Measurements from ENCODE around the gene ABLIM1. TPM values are rescaled to one million over a fixed set of nuclear protein-coding genes. Genes with fewer than 3 reads are reported as not detected.

The ABLIM1 gene
- total RNA-seq, 1 donor from 2014 or later, result 30.2 TPM

DNA sequence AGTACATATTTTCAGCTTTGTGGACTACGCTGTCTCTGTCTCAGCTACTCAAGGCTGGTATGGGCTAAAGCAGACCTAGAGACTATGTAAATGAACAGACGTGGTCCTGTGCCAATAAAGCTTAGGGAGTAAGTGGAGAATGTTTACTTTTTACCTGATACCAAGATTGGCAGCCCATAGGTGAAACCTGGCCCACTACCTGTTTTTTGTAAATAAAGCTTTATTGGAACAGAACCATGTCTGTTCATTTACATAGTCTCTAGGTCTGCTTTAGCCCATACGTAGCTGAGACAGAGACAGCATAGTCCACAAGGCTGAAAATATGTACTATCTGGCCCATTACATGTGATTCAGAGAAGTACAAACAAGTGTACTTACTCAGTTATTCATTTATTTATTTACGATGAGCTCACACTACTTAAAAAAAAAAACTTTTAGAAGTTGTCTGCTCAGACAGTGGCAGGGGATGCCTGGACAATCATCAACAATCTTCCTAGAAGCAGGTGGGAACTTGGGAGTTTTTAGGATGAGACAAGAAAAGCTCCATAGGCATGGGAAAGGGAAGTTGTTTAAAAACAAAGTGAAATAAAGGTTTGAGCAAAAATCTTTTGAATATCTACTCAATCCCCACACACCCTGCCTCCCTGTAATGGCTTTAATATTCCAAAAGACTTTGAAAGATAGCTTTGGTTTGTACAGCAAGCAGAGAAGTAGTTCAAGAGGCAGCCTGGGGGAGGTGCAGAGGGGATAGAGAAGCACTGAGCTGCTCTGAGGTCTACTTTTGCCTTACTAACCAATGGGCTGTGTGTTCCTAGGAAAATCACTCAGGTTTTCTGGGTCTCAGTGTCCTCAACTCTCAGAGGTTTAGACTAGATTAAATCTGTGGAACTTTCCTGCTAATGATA lies 139.4 kb downstream of the ABLIM1 start:
- H3K4me3 ChIP-seq (ENCODE audit: low read depth, low read length), result no peak overlapping the region
- TF ChIP-seq, protein P1, sequence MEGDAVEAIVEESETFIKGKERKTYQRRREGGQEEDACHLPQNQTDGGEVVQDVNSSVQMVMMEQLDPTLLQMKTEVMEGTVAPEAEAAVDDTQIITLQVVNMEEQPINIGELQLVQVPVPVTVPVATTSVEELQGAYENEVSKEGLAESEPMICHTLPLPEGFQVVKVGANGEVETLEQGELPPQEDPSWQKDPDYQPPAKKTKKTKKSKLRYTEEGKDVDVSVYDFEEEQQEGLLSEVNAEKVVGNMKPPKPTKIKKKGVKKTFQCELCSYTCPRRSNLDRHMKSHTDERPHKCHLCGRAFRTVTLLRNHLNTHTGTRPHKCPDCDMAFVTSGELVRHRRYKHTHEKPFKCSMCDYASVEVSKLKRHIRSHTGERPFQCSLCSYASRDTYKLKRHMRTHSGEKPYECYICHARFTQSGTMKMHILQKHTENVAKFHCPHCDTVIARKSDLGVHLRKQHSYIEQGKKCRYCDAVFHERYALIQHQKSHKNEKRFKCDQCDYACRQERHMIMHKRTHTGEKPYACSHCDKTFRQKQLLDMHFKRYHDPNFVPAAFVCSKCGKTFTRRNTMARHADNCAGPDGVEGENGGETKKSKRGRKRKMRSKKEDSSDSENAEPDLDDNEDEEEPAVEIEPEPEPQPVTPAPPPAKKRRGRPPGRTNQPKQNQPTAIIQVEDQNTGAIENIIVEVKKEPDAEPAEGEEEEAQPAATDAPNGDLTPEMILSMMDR (conservative IDR thresholded peaks at IDR 0.05; ENCODE audit: low read depth, low read length), result no peak
- no peak for DNase-seq (ENCODE audit: low read depth)

DNA sequence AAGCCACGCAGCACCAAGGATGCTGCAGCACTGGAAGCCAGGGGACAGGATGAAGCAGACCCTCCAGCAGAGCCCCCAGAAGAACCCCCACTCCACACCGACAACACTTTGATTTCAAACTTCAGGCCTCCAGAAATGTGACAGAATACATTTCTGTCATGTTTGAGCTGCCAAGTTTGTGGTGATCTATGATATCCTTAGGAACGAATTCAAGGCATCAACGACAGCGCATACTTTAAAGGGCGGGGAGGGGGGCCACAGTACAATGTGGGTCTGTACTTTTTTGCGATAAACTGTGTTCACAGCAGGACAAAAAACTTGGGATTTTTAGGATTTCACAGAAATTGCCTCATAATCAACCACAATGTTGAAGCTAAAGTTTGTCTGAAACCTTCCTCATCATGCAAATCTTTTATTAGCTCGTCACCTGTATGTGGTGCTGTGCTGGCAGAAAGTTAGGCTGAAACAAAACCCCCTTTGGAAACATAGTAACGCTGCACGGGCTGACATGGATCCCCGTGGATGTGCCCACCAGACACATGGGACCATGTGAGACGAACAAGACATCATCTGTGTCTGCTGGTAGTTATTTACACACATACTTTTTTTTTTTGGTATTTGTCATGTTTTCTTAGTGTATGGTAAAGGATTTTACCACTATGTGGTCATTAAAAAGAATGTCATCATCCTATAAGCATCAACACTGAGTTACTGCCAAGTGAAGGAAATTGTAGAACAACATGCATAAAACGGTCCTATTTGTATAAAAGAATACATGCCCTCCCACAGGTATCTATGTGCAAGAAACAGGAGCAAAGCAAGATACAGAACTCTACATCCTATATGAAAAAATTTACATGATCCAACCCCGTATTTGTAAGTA lies 140.5 kb downstream of the ABLIM1 start:
- H3K4me3 ChIP-seq (ENCODE audit: low read depth, low read length), result no peak overlapping the region
- no peak for DNase-seq (ENCODE audit: low read depth)
- TF ChIP-seq, protein P1 (conservative IDR thresholded peaks at IDR 0.05; ENCODE audit: low read depth, low read length), result no peak

DNA sequence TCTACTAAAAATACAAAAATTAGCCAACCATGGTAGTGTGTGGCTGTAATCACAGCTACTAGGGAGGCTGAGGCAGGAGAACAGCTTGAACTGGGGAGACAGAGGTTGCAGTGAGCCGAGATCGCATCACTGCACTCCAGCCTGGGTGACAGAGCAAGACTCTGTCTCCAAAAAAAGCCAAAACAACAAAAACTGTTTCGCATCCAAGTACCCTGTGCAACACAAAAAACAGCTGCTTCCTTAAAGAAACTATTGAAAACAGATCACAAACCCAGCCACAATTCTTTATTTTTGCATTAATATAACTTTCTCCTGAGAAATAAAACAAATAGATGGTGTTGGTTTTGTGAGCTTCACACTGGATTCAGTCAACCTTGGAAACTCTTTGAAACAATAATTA lies 141.7 kb downstream of the ABLIM1 start:
- DNase-seq (ENCODE audit: low read depth), result no peak
- TF ChIP-seq, protein P1 (conservative IDR thresholded peaks at IDR 0.05; ENCODE audit: low read depth, low read length), result no peak
- H3K4me3 ChIP-seq (ENCODE audit: low read depth, low read length), result no peak overlapping the region

- DNase-seq (ENCODE audit: low read depth), result no peak
- TF ChIP-seq, protein P1 (conservative IDR thresholded peaks at IDR 0.05; ENCODE audit: low read depth, low read length), result no peak
- no peak overlapping the region for H3K4me3 ChIP-seq (ENCODE audit: low read depth, low read length)
Measured at GRCh38 chr10:114515298-114515914, 142.7 kb downstream of the ABLIM1 start.

DNA sequence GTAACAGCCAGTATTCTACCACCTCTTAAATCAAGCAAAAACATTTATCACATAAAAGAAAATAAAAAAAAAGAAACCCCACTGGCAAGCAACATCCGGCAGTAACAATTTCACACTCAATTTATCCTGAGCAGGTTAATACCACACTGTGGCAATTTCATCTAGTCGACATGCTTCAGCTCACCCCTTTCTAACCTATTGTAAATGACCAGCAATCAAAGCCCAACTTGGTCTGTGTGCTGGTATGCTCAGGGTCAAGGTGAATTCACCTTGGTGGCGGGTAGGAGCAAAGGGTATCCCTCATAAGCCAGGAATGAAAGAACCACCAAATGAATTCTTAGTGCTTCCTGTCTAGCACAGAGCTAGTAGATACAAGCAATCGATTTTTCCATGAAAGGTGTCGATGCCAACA lies 144.7 kb downstream of the ABLIM1 start:
- TF ChIP-seq, protein P1 (conservative IDR thresholded peaks at IDR 0.05; ENCODE audit: low read depth, low read length), result no peak
- DNase-seq (ENCODE audit: low read depth), result no peak
- H3K4me3 ChIP-seq (ENCODE audit: low read depth, low read length), result no peak overlapping the region

DNA sequence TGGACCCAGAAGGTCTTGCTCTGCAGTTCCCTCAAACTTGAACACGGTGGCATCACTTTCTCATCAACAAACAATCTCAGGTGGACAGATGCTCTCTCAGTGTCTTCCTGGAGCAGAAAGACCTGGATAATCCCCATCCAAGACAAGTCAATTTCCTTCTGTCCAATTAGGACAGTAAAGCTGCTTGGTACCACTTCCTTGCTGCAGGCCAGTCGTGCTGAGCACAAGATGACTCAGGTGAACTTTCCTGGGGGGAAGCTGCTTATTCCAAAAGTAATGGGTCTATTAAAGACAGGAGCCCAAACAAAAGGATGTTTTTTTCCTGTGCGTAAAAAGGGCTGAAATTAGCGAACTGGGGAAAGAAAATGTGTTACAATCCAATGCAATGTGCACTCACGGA lies 146.2 kb downstream of the ABLIM1 start:
- DNase-seq (ENCODE audit: low read depth), result no peak
- H3K4me3 ChIP-seq (ENCODE audit: low read depth, low read length), result no peak overlapping the region
- TF ChIP-seq, protein P1 (conservative IDR thresholded peaks at IDR 0.05; ENCODE audit: low read depth, low read length), result no peak
